ENCODE results near the gene UBXN2A. TPM values are rescaled to one million over a fixed set of nuclear protein-coding genes. Genes with fewer than 3 reads are reported as not detected.

Gene UBXN2A
- total and polyA plus RNA-seq, 2 of the 8 experiments (the other 6 are each of a cell fraction or from before 2014, with no cell fraction given): 3.6 to 20.4 TPM

- Histone ChIP-seq H3K14ac (ENCODE audit: insufficient read length) (no peak overlapping the region), H3K18ac (ENCODE audit: extremely low read depth, low read length) (no peak overlapping the region), H3K27ac (ENCODE audit: low read depth, low read length) (no peak overlapping the region), H3K4me3 (ENCODE audit: extremely low read depth in 1 of 4, insufficient read depth in 2 of 4, low read depth in 3 of 4, low read length in 4 of 4) (no peak overlapping the region), H2AFZ (ENCODE audit: low read length) (no peak overlapping the region), H4K8ac (ENCODE audit: extremely low read depth, insufficient read depth, low read length) (no peak overlapping the region), H3K23ac (ENCODE audit: insufficient read length) (no peak overlapping the region), H3K79me1 (ENCODE audit: low read depth, low read length) (peaks cover 2% of the 10 kb centered on the region; the same call in 1 of the 2 replicates), H3K9ac (replicated peaks in 1 of 4; ENCODE audit: extremely low read depth in 1 of 4, low read depth in 3 of 4, low read length in 3 of 4) (no peak overlapping the region), H4K91ac (replicated peaks; ENCODE audit: insufficient read length, low read length) (no peak overlapping the region), H3K79me2 (ENCODE audit: control insufficient read depth in 1 of 2, insufficient read depth in 2 of 2, low read length in 2 of 2) (peaks cover 0 to 46% of the 10 kb centered on the region in 2 experiments; a peak in 2 of 4 replicates), H3K36me3 (ENCODE audit: control insufficient read depth in 2 of 4, insufficient read depth in 4 of 4, low read length in 3 of 4) (peaks cover 15 to 34% (median 19%) of the 10 kb centered on the region in 4 experiments), H3K23me2 (ENCODE audit: low read depth, low read length) (no peaks in the 10 kb centered on the region), H4K20me1 (replicated peaks in 1 of 2; ENCODE audit: control insufficient read depth in 1 of 2, insufficient read depth in 2 of 2, low read length in 2 of 2) (peaks cover 0 to 4% of the 10 kb centered on the region in 2 experiments), H3K4me1 (replicated peaks in 1 of 4; ENCODE audit: control insufficient read depth in 3 of 4, insufficient read depth in 4 of 4, low read length in 3 of 4) (no peaks in the 10 kb centered on the region), H4K5ac (ENCODE audit: insufficient read length, low read depth, low read length) (no peak overlapping the region), H2BK5ac (ENCODE audit: low read depth, low read length) (no peak overlapping the region), H3K4me2 (ENCODE audit: insufficient read depth in 1 of 2, low read depth in 2 of 2, low read length in 2 of 2) (no peak overlapping the region), H3K4ac (replicated peaks; ENCODE audit: insufficient read length, low read depth, low read length) (no peak overlapping the region), H2BK20ac (ENCODE audit: low read length) (no peak overlapping the region), H3K27me3 (replicated peaks in 1 of 4; ENCODE audit: control insufficient read depth in 3 of 4, extremely low read depth in 1 of 4, insufficient read depth in 3 of 4, low read length in 3 of 4) (no peaks in the 10 kb centered on the region), H2AK5ac (ENCODE audit: low read depth, low read length) (no peak overlapping the region), H3K56ac (replicated peaks; ENCODE audit: insufficient read length, low read depth, low read length) (no peak overlapping the region), H3K9me3 (ENCODE audit: insufficient read depth in 2 of 2, low read depth in 1 of 2, low read length in 1 of 2) (no peaks in the 10 kb centered on the region), H2BK12ac (ENCODE audit: low read depth, low read length) (no peak overlapping the region), H2BK120ac (replicated peaks; ENCODE audit: low read depth, low read length) (no peak overlapping the region), H2BK15ac (ENCODE audit: low read length) (no peak overlapping the region)
- WGBS, 2 experiments (ENCODE audit: extremely low coverage in 1 of 2, insufficient coverage in 1 of 2, insufficient read length in 1 of 2, insufficient replicate concordance in 2 of 2, low coverage in 1 of 2, low lambda C conversion rate in 2 of 2, missing lambda C conversion rate in 1 of 2): 88% methylated on average over 9 of the region's 9 CpGs; no CpG with 5 or more reads in 1 of the 2 experiments
- DNase-seq (ENCODE audit: low read depth in 1 of 2, low spot score in 2 of 2): no peak
- CTCF ChIA-PET (ENCODE audit: partially characterized antibody): no interaction called here
- TF ChIP-seq ASH2L (IDR thresholded peaks at IDR 0.05; ENCODE audit: low read length): no peak
- POLR2A ChIA-PET (ENCODE audit: partially characterized antibody): no interaction called here
- no peak for FAIRE-seq
These were observed 98.7 kb downstream of the UBXN2A start for GRCh38 chr2:24038786-24039499.

Data from H1 (cell line).